Common myeloid progenitor, CD34-positive (primary cell): ENCODE results near the gene IL33.

ENCODE experiments used
- CTCF ChIA-PET: fragments of 350-600 bp; sonication (Branson Sonifier 250); formaldehyde crosslinking; loops from one replicate; lab custom pipeline; 2021; ENCODE audit warnings: antibody characterized with exemption; lab: Charles Lee
- POLR2A ChIA-PET: fragments of 350-600 bp; sonication (Branson Sonifier 250); formaldehyde crosslinking; loops from one replicate; lab custom pipeline; 2021; ENCODE audit warnings: antibody characterized with exemption; lab: Charles Lee
- DNase-seq, 3 donors: peaks; one replicate each; pipeline versions ENCODE4 v3.0.0 to v3.0.0-alpha.2; 2013
- H3K27ac ChIP-seq, 2 experiments: 1 replicate in 1 of 2; 2 replicates in 1 of 2; pipeline ENCODE4 v1.7.0; 2013; ENCODE audit warnings: inconsistent platforms in 2 of 2, low read length in 2 of 2, mild to moderate bottlenecking in 2 of 2, low read depth in 1 of 2, moderate library complexity in 1 of 2; ENCODE audit not compliant: severe bottlenecking in 2 of 2, insufficient read depth in 1 of 2, poor library complexity in 1 of 2
- H3K27me3 ChIP-seq, 5 experiments: replicated peaks in 2 of 5; 1 replicate in 3 of 5; 2 replicates in 2 of 5; pipeline versions ENCODE4 v1.6.1 to v1.7.0; 2013; ENCODE audit warnings: low read length in 4 of 5, mild to moderate bottlenecking in 2 of 5, moderate library complexity in 2 of 5, inconsistent platforms in 1 of 5; ENCODE audit not compliant: insufficient read depth in 5 of 5, control insufficient read depth in 4 of 5
- H3K36me3 ChIP-seq, 4 experiments: 1 replicate in 2 of 4; 2 replicates in 2 of 4; pipeline versions ENCODE4 v1.6.1 to v1.7.0; 2013; ENCODE audit warnings: low read length in 3 of 4, control low read depth in 1 of 4, mild to moderate bottlenecking in 1 of 4; ENCODE audit not compliant: control insufficient read depth in 4 of 4, insufficient read depth in 4 of 4
- H3K4me1 ChIP-seq, 4 experiments: 1 replicate in 3 of 4; 2 replicates in 1 of 4; pipeline versions ENCODE4 v1.6.1 to v1.7.1; 2013; ENCODE audit warnings: low read length in 3 of 4, mild to moderate bottlenecking in 3 of 4, control low read depth in 1 of 4, inconsistent platforms in 1 of 4, moderate library complexity in 1 of 4; ENCODE audit not compliant: control insufficient read depth in 4 of 4, insufficient read depth in 4 of 4; ENCODE audit errors: control extremely low read depth in 1 of 4
- H3K4me3 ChIP-seq, 7 experiments: 1 replicate in 4 of 7; 2 replicates in 3 of 7; pipeline versions ENCODE4 v1.5.1 to v1.7.0; 2013; ENCODE audit warnings: mild to moderate bottlenecking in 7 of 7, low read length in 6 of 7, moderate library complexity in 6 of 7, inconsistent platforms in 2 of 7, low read depth in 2 of 7, control low read depth in 1 of 7; ENCODE audit not compliant: insufficient read depth in 4 of 7, control insufficient read depth in 1 of 7; ENCODE audit errors: extremely low read depth in 1 of 7
- H3K9me3 ChIP-seq, 5 experiments: 1 replicate in 4 of 5; 2 replicates in 1 of 5; pipeline versions ENCODE4 v1.6.1 to v1.7.1; 2013; ENCODE audit warnings: low read length in 4 of 5, mild to moderate bottlenecking in 2 of 5, inconsistent platforms in 1 of 5, low read depth in 1 of 5, moderate library complexity in 1 of 5; ENCODE audit not compliant: control insufficient read depth in 4 of 5, insufficient read depth in 2 of 5; ENCODE audit errors: control extremely low read depth in 1 of 5
- WGBS: methylation state at CpG from one replicate; pipeline ENCODE4 v1.1.5; 2013; ENCODE audit not compliant: insufficient coverage; 5-methylcytosine and 5-hydroxymethylcytosine counted together

IL33 gene

DNA sequence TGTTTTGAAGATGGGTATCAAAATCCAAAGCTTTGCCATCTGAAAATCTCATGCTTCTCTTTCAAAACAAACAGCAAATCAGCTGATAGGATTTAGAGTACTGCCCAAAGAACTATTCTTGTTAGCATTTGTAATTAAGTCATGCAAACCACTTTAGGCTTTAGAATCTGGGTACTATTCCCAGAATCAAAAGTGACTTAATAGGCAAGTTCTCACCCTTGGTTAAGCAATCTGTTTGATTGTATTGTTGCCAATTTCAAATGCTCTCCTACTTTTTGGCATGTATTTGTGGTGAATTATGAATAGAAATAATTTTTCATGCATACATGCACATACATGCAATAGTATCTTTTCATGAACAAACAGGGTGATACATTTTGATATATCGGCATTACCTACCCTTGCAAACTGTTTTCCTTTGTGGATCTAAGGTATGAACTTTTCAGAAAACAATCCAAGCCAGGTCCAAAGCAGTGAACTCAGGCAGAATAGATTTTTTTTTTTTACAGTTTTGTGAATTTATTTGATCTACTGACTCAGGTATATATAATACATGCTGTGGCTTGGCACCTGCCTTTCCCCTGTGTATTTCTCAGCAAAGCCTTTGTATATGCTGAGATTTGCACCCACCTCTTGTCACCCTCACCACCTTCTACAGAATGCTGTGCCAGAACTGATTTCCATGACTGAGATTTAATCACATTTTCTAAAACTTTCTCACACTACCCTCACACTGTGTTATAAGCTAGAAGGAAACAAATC, 9.0 kb downstream of the IL33 start:
- no peaks in the 10 kb centered on the region for H3K36me3 ChIP-seq
- POLR2A ChIA-PET: no interaction called here
- peaks cover 0 to 2% (median 0%) of the 10 kb centered on the region in 5 experiments for H3K27me3 ChIP-seq

GRCh38 chr9:6226696-6227095, 11.1 kb downstream of the IL33 start:
- peaks cover 0 to 2% (median 0%) of the 10 kb centered on the region in 5 experiments for H3K27me3 ChIP-seq
- no peak overlapping the region for H3K4me3 ChIP-seq
- H3K4me1 ChIP-seq: peaks cover 0 to 5% (median 2%) of the 10 kb centered on the region in 4 experiments
- H3K9me3 ChIP-seq: no peaks in the 10 kb centered on the region
- POLR2A ChIA-PET: no interaction called here
- H3K27ac ChIP-seq: no peak overlapping the region
- CTCF ChIA-PET: no interaction called here
- no peaks in the 10 kb centered on the region for H3K36me3 ChIP-seq
- peak in 2 of 3 donors; percentile 20 to 35 for DNase-seq
- 0% methylated on average over 1 of the region's 1 CpG for WGBS

More for the DNA sequence above, 9.0 kb downstream of the IL33 start:
- no peaks in the 10 kb centered on the region for H3K9me3 ChIP-seq
- peaks cover 0 to 5% (median 2%) of the 10 kb centered on the region in 4 experiments for H3K4me1 ChIP-seq
- H3K4me3 ChIP-seq: no peak overlapping the region
- no CpG with 5 or more reads among the region's 1 CpG for WGBS
- H3K27ac ChIP-seq: no peak overlapping the region
- CTCF ChIA-PET: interaction anchor here (1.2 to 1.3 kb wide), 2 partner anchors 8 to 17 kb away, joined by 3 read pairs; no protein-coding TSS in a partner anchor
- DNase-seq: no peak

DNA sequence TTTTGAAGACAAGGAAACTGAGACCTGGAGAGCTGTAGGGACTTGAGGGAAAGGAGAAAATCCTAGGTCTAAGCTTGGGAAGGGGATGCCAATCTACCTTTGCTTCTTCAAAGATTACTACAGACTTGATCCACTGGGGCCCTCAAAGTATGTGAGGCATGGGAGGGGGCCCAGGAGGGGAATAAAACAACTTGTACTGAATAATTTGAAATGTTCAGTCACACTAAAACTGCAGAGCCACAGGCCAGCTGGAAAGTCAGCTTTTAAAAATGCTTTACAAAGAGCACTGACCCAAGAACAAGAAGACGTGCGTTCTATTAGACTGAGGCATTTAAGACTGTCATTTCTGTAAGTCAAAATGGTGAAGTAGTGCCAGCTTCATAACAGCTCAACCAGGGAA, 13.6 kb downstream of the IL33 start:
- H3K36me3 ChIP-seq: no peaks in the 10 kb centered on the region
- no peak overlapping the region for H3K4me3 ChIP-seq
- no peak for DNase-seq
- peaks cover 0 to 5% (median 2%) of the 10 kb centered on the region in 4 experiments for H3K4me1 ChIP-seq
- no peak overlapping the region for H3K27ac ChIP-seq
- 100% methylated on average over 2 of the region's 2 CpGs for WGBS
- no peaks in the 10 kb centered on the region for H3K9me3 ChIP-seq
- peaks cover 0 to 6% (median 1%) of the 10 kb centered on the region in 5 experiments for H3K27me3 ChIP-seq
- ChIA-PET POLR2A (no interaction called here), CTCF (no interaction called here)

DNA sequence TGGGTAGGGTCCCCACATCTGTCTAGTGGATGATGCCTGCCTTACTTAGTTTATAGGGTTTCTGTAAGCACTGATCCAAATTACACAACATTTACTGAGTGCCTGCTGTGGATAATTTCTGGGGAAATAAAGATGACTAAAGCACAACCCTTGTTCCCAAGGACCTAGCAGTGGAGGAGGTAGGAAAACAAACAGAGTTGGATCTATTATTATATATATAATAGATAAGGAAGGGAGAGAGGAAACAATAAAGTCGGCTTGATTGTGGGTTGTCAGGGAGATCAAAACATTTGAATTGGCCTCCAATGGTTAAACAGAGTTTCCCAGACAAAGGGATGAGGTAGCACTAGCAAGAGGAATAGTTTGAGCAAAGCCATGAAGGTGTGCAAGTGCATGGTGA, 14.0 kb downstream of the IL33 start:
- 67% methylated on average over 1 of the region's 1 CpG for WGBS
- Histone ChIP-seq H3K27me3 (peaks cover 0 to 6% (median 3%) of the 10 kb centered on the region in 5 experiments), H3K36me3 (no peaks in the 10 kb centered on the region), H3K27ac (no peak overlapping the region), H3K4me1 (peaks cover 0 to 5% (median 2%) of the 10 kb centered on the region in 4 experiments), H3K9me3 (no peaks in the 10 kb centered on the region), H3K4me3 (no peak overlapping the region)
- no peak for DNase-seq
- CTCF ChIA-PET: no interaction called here
- POLR2A ChIA-PET: no interaction called here

DNA sequence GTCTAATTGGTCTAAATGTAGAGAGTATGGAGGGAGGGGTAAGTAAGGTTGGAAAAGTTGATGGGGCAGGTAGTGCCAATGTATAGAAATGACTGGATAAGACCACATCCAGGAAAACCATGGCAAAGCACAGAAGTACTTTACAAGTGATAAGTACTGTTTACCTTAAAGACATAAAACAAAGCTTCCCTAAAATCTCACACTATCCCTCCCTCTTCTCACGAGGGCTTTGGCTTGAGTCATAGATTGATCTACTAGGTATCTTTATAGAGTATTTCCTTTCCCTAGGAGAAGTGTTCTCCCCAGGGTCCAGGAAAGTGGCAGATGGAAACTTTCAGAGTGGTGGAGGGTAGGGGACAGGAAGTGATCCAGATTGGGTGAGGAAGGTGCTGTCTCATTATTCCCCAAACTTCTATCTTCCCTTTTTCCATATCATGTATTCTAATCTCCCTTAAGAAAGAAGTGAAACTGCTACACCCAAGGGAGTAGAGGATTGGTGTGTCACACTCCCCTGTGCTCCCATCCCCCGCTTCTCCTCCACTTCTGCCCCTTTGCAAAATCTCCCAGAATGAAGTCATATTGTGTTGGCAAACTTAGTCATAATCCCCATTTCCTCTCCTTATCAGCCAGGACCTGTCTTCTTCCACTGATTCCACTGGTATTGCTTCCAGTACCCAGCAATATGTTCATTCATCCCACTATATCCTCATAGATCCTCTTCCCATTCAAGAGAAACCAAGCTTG, 14.6 kb downstream of the IL33 start:
- ChIA-PET POLR2A (no interaction called here), CTCF (no interaction called here)
- no peak for DNase-seq
- no peak overlapping the region for H3K4me3 ChIP-seq
- H3K27ac ChIP-seq: no peak overlapping the region
- peaks cover 0 to 5% (median 2%) of the 10 kb centered on the region in 4 experiments for H3K4me1 ChIP-seq
- H3K27me3 ChIP-seq: peaks cover 0 to 6% (median 3%) of the 10 kb centered on the region in 5 experiments
- WGBS: 100% methylated on average over 1 of the region's 2 CpGs
- no peaks in the 10 kb centered on the region for H3K9me3 ChIP-seq
- no peaks in the 10 kb centered on the region for H3K36me3 ChIP-seq

GRCh38 chr9:6232336-6232945, 16.8 kb downstream of the IL33 start:
- peaks cover 0 to 6% (median 3%) of the 10 kb centered on the region in 5 experiments for H3K27me3 ChIP-seq
- CTCF ChIA-PET: no interaction called here
- no peaks in the 10 kb centered on the region for H3K36me3 ChIP-seq
- no peak overlapping the region for H3K4me3 ChIP-seq
- no peaks in the 10 kb centered on the region for H3K4me1 ChIP-seq
- POLR2A ChIA-PET: no interaction called here
- DNase-seq: no peak
- H3K9me3 ChIP-seq: no peaks in the 10 kb centered on the region
- H3K27ac ChIP-seq: no peak overlapping the region
